ENCODE results near the gene TRPM2. TPM values are rescaled to one million over a fixed set of nuclear protein-coding genes. Genes with fewer than 3 reads are reported as not detected.

The TRPM2 gene
- total and polyA plus RNA-seq, 12 donors, result 0.34 to 8.5 (median 1.2) TPM

DNA sequence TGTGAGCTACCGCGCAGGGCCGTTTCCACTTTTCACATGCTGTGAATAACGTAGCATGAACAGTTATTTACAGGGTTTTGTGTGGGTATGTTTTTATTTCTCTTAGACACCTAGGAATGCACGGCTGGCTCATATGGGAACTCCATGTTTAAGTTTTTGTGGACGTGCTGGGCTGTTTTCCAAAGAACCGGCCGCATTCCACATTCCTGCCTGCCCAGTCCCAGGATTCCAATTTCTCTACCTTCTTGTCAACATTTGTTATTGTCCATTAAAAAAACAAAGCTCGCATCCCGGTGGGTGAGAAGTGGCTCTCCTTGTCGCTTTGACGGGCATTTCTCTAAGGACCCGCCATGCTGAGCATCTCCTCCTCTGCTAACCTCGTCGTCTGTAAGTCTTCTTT is 54.8 kb downstream of the TRPM2 start:
- intact Hi-C loops (cut with DNase I), result no loop called here
- DNase-seq (no peak), ATAC-seq (no peak)
- H3K27me3 ChIP-seq, result no peaks in the 10 kb centered on the region
- peaks cover 0 to 9% (median 0%) of the 10 kb centered on the region in 11 donors for H3K9me3 ChIP-seq
- no peak overlapping the region for H3K27ac ChIP-seq
- H3K4me1 ChIP-seq, result no peaks in the 10 kb centered on the region
- WGBS, 2 donors, result 92 to 93% methylated on average over 15 of the region's 15 CpGs
- H3K36me3 ChIP-seq, result peaks cover 0 to 46% (median 0%) of the 10 kb centered on the region in 9 donors
- no peak overlapping the region for H3K4me3 ChIP-seq
- TF ChIP-seq CTCF (IDR thresholded peaks at IDR 0.05), result no peak

DNA sequence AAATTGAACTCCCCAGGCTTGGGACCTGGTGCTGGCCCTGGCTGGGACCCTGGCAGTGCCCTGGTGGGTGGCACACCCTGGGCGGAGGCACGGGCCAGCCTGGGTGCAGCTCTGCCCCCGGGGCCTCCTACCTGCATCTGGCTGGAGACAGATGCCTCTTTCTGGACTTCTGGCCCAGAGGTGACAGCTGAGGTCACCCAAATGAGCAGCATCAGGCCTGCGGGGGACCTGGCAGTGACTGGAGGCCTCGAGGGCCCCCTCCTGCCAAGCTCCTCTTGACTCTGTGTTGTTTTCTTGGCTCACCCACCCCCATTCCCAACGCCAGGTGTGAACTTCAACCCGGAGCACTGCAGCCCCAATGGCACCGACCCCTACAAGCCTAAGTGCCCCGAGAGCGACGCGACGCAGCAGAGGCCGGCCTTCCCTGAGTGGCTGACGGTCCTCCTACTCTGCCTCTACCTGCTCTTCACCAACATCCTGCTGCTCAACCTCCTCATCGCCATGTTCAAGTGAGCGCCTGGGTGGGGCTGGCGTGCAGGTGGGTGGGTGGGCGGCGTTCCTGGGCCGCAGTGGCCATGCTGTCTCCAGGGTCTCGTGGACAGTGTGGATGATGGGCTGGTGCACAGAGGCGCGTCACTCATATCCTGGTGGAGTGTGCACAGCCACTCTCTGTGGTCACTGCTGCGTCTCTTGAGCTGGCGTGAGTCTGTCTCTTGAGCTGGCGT is 60.3 kb downstream of the TRPM2 start:
- TF ChIP-seq CTCF (IDR thresholded peaks at IDR 0.05), result no peak
- ATAC-seq, result peak in 1 of 8 donors; percentile 34
- Histone ChIP-seq H3K27me3 (peaks cover 0 to 30% (median 10%) of the 10 kb centered on the region in 7 donors), H3K4me3 (no peak overlapping the region), H3K4me1 (no peaks in the 10 kb centered on the region), H3K9me3 (peaks cover 0 to 9% (median 0%) of the 10 kb centered on the region in 11 donors), H3K27ac (no peak overlapping the region), H3K36me3 (peaks cover 0 to 52% (median 0%) of the 10 kb centered on the region in 9 donors)
- intact Hi-C loops (cut with DNase I), result no loop called here
- 92 to 94% methylated on average over 27 of the region's 27 CpGs for WGBS, 2 donors
- DNase-seq, result no peak

- H3K27ac ChIP-seq, result no peak overlapping the region
- peaks cover 0 to 30% (median 10%) of the 10 kb centered on the region in 7 donors for H3K27me3 ChIP-seq
- no peak for TF ChIP-seq CTCF (IDR thresholded peaks at IDR 0.05)
- DNase-seq (no peak), ATAC-seq (peak in 1 of 8 donors; percentile 22)
- 82 to 83% methylated on average over 30 of the region's 30 CpGs for WGBS, 2 donors
- H3K4me3 ChIP-seq, result no peak overlapping the region
- intact Hi-C loops (cut with DNase I), result no loop called here
- H3K4me1 ChIP-seq, result no peaks in the 10 kb centered on the region
- peaks cover 0 to 52% (median 0%) of the 10 kb centered on the region in 9 donors for H3K36me3 ChIP-seq
- peaks cover 0 to 9% (median 0%) of the 10 kb centered on the region in 11 donors for H3K9me3 ChIP-seq
Measured at GRCh38 chr21:44414291-44415072, 61.1 kb downstream of the TRPM2 start.

Measured in heart right ventricle (tissue), 16 donors.